GM12878 (cell line): Measurements from ENCODE around the gene SF3A1. TPM values are rescaled to one million over a fixed set of nuclear protein-coding genes. Genes with fewer than 3 reads are reported as not detected.

Source experiments
- ATAC-seq: fragments of 200-7000 bp; cut with Tn5 transposase; 3 replicates; pipeline ENCODE4 v1.9.1; 2020; ENCODE audit warnings: mild to moderate bottlenecking, moderate library complexity
- BruUV-seq: library from RNA; stranded (reverse); fragments of 400-500 nt; replicated peaks from 2 replicates; lab custom pipeline; 2021; lab: Mats Ljungman, UMichigan
- CTCF ChIA-PET: fragments of 300-600 bp; sonication (Branson Sonifier 250); formaldehyde crosslinking; extraction: SDS; loops from one replicate; lab custom pipeline; 2021; ENCODE audit warnings: inconsistent platforms; lab: Yijun Ruan, JAX
- POLR2A ChIA-PET: fragments of 350-600 bp; formaldehyde crosslinking; extraction: SDS; loops from one replicate; lab custom pipeline; 2021; ENCODE audit warnings: inconsistent platforms; lab: Charles Lee
- RAD21 ChIA-PET: fragments of 300-600 bp; sonication (Branson Sonifier 250); formaldehyde crosslinking; loops from one replicate; lab custom pipeline; 2023; ENCODE audit warnings: antibody characterized with exemption; ENCODE audit not compliant: unreplicated experiment; lab: Charles Lee
- SMC1A ChIA-PET: fragments of 300-600 bp; sonication (Branson Sonifier 250); formaldehyde crosslinking; loops from one replicate; lab custom pipeline; 2023; ENCODE audit not compliant: unreplicated experiment, uncharacterized antibody; lab: Charles Lee
- DNase-seq: peaks from one replicate; pipeline ENCODE4 v3.0.0-alpha.2; 2011; ENCODE audit warnings: low read depth, low spot score
- FAIRE-seq: peaks from 3 replicates; lab custom pipeline; 2011; peaks lifted over from hg19 to GRCh38; lab: Jason Lieb, UNC
- H2AFZ ChIP-seq: 2 replicates; pipeline ENCODE4 v1.6.0; 2011; ENCODE audit warnings: low read depth, low read length, control low read depth; ENCODE audit not compliant: control insufficient read depth
- H3K27ac ChIP-seq: 2 replicates; pipeline ENCODE4 v1.5.1; 2011; ENCODE audit warnings: control low read depth; ENCODE audit not compliant: control insufficient read depth, insufficient read depth
- H3K27me3 ChIP-seq, 2 experiments: replicated peaks in 1 of 2; 2 replicates each; pipeline versions ENCODE4 v1.6.0 to v1.6.1; 2011; ENCODE audit warnings: low read length in 1 of 2; ENCODE audit not compliant: control insufficient read depth in 2 of 2, insufficient read depth in 2 of 2
- H3K36me3 ChIP-seq, 2 experiments: 2 replicates each; pipeline ENCODE4 v1.5.1; 2011; ENCODE audit warnings: low read length in 1 of 2; ENCODE audit not compliant: control insufficient read depth in 2 of 2, insufficient read depth in 2 of 2
- H3K4me1 ChIP-seq: 2 replicates; pipeline ENCODE4 v1.6.1; 2011; ENCODE audit warnings: mild to moderate bottlenecking, low read length, moderate library complexity, mixed read lengths; ENCODE audit not compliant: control insufficient read depth, insufficient read depth
- H3K4me2 ChIP-seq: 2 replicates; pipeline ENCODE4 v1.6.0; 2011; ENCODE audit warnings: control low read depth; ENCODE audit not compliant: control insufficient read depth, insufficient read depth
- H3K4me3 ChIP-seq: fragments of 200-600 bp; sonication (generic); 2 replicates; pipeline ENCODE4 v1.5.1; 2016
- H3K79me2 ChIP-seq: 2 replicates; pipeline ENCODE4 v1.6.0; 2011; ENCODE audit warnings: low read length; ENCODE audit not compliant: control insufficient read depth, insufficient read depth
- H3K9ac ChIP-seq: 2 replicates; pipeline ENCODE4 v1.8.0; 2011; ENCODE audit warnings: low read length, control low read depth, mixed read lengths; ENCODE audit not compliant: control insufficient read depth, insufficient read depth
- H3K9me3 ChIP-seq: replicated peaks from 3 replicates; pipeline ENCODE4 v1.5.1; 2011; ENCODE audit warnings: mild to moderate bottlenecking, low read length; ENCODE audit not compliant: control insufficient read depth, insufficient read depth
- H4K20me1 ChIP-seq: 2 replicates; pipeline ENCODE4 v1.6.0; 2011; ENCODE audit not compliant: control insufficient read depth, insufficient read depth
- CHD1 ChIP-seq: IDR thresholded peaks from 2 replicates; pipeline ENCODE4 v1.6.1; 2012; ENCODE audit warnings: low read depth, low read length, improper control_type of control experiment
- RAD21 ChIP-seq: IDR thresholded peaks from 2 replicates; pipeline ENCODE4 v1.6.1; 2011; ENCODE audit warnings: mild to moderate bottlenecking, low read depth, low read length, moderate library complexity; ENCODE audit not compliant: insufficient read depth
- ZSCAN29 ChIP-seq: fragments of 450-650 bp; IDR thresholded peaks from 2 replicates; pipeline ENCODE4 v1.6.1; 2017; ENCODE audit warnings: mild to moderate bottlenecking, moderate library complexity
- WGBS: methylation state at CpG from one replicate; pipeline ENCODE4 v1.1.6; 2016; ENCODE audit warnings: low lambda C conversion rate; ENCODE audit not compliant: insufficient replicate concordance, insufficient coverage; ENCODE audit errors: missing lambda C conversion rate; 5-methylcytosine and 5-hydroxymethylcytosine counted together
- in situ Hi-C: fragments of 300-500 bp; cut with MboI; formaldehyde crosslinking; loops from 9 replicates; pipeline ENCODE4 v1.14.3; 2018; ENCODE audit warnings: mixed read lengths
- intact Hi-C: fragments of 100-400 bp; cut with micrococcal nuclease; formaldehyde crosslinking; loops from one replicate; pipeline ENCODE4 v1.14.2; 2022; ENCODE audit not compliant: unreplicated experiment
- polyA plus RNA-seq, 11 experiments: library from polyadenylated mRNA; depleted of rRNA in 4 of 11; unstranded in 6 of 11; stranded (reverse) in 5 of 11; fragments of >200 nt; fragmentation: Nextera tagmentation in 4 of 11; fragmentation: Illumina TruSeq in 1 of 11; extraction: Ambion mirVana in 4 of 11; extraction: Trizol in 1 of 11; gene quantifications; 1 replicate in 1 of 11; 2 replicates in 10 of 11; pipeline versions ENCODE4 v1.2.1 to v1.2.3, GENCODE V29; 2011 to 2016; ENCODE audit warnings: inconsistent platforms in 2 of 11, missing spikeins in 2 of 11, low read depth in 1 of 11
- total RNA-seq, 4 experiments: library from RNA; depleted of rRNA in 3 of 4; stranded (reverse); fragments of >200 nt in 3 of 4; fragmentation: Illumina TruSeq in 1 of 4; extraction: Trizol in 1 of 4; gene quantifications; 2 replicates each; pipeline versions ENCODE4 v1.2.1 to v1.2.3, GENCODE V29; 2013 to 2021
- TF ChIP-seq, protein P1 (sequence below), 3 experiments: IDR thresholded peaks in 2 of 3; conservative IDR thresholded peaks in 1 of 3; 2 replicates each; pipeline ENCODE4 v1.5.1; 2011; ENCODE audit warnings: low read depth in 3 of 3, low read length in 3 of 3, mild to moderate bottlenecking in 3 of 3, control low read depth in 2 of 3, moderate library complexity in 2 of 3, inconsistent platforms in 1 of 3, mixed read lengths in 1 of 3; ENCODE audit not compliant: control insufficient read depth in 2 of 3, insufficient read depth in 1 of 3; ENCODE audit errors: extremely low read depth in 1 of 3
- TF ChIP-seq, protein P2 (sequence below): fragments of 150-350 bp; IDR thresholded peaks from 2 replicates; pipeline ENCODE4 v1.6.1; 2014; ENCODE audit warnings: mild to moderate bottlenecking, low read depth, low read length
- TF ChIP-seq, protein P3 (sequence below): IDR thresholded peaks from 2 replicates; pipeline ENCODE4 v1.6.1; 2011; ENCODE audit warnings: borderline replicate concordance, low read depth, mild to moderate bottlenecking, moderate library complexity, mixed read lengths, low read length; ENCODE audit not compliant: insufficient read depth; ENCODE audit errors: extremely low read length
- TF ChIP-seq, protein P4 (sequence below): fragments of 450-650 bp; formaldehyde crosslinking; IDR thresholded peaks from 2 replicates; pipeline ENCODE4 v1.4.0; 2020; ENCODE audit warnings: mild to moderate bottlenecking, moderate library complexity
- TF ChIP-seq, protein P5 (sequence below): fragments of 450-650 bp; IDR thresholded peaks from 2 replicates; pipeline ENCODE4 v1.6.1; 2017; ENCODE audit warnings: mild to moderate bottlenecking

SF3A1 gene
- total and polyA plus RNA-seq, 10 of the 15 experiments (the other 5 are each of a cell fraction or from before 2014, with no cell fraction given) = 10.4 to 239 (median 46.0) TPM

DNA sequence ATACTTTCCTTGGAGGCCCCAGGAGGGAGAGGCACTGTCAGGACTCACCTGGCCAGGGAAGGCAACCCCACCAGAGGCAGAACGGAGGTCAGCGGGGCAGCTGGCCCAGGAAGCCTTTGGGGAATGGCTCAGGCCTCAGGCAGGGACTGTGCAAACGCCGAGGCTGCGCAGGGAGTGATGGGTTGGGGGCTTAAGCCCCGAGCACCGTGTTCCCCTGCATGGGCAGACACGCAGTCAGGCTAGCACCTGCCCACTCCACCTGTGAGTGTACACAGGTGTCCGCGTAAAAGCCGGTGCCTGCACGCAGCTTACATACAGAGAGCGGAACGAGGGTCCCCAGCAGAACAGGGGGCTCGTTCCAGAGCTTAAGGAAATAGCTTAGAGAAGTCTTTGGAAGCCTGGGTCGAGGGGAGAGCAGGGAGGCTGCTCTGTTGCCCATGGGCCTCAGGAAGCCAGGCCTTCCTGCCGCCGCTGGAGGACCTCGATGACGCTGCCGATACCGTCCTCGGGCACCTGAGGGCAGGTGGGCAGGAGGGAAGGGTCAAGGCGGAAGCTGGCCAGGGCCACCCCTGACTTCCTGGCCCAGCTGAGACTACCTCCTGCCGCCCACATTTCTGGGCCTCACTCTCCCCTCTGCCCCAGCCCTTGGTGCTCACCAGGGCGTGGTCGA lies 71.4 kb downstream of the SF3A1 start (continued):
- TF ChIP-seq, protein P1, sequence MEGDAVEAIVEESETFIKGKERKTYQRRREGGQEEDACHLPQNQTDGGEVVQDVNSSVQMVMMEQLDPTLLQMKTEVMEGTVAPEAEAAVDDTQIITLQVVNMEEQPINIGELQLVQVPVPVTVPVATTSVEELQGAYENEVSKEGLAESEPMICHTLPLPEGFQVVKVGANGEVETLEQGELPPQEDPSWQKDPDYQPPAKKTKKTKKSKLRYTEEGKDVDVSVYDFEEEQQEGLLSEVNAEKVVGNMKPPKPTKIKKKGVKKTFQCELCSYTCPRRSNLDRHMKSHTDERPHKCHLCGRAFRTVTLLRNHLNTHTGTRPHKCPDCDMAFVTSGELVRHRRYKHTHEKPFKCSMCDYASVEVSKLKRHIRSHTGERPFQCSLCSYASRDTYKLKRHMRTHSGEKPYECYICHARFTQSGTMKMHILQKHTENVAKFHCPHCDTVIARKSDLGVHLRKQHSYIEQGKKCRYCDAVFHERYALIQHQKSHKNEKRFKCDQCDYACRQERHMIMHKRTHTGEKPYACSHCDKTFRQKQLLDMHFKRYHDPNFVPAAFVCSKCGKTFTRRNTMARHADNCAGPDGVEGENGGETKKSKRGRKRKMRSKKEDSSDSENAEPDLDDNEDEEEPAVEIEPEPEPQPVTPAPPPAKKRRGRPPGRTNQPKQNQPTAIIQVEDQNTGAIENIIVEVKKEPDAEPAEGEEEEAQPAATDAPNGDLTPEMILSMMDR (IDR thresholded peaks at IDR 0.05 in 2 of 3, conservative IDR thresholded peaks at IDR 0.05 in 1 of 3; ENCODE audit: control insufficient read depth in 2 of 3, extremely low read depth in 1 of 3, insufficient read depth in 1 of 3, low read depth in 3 of 3, low read length in 3 of 3) = no peak
- TF ChIP-seq, protein P2, sequence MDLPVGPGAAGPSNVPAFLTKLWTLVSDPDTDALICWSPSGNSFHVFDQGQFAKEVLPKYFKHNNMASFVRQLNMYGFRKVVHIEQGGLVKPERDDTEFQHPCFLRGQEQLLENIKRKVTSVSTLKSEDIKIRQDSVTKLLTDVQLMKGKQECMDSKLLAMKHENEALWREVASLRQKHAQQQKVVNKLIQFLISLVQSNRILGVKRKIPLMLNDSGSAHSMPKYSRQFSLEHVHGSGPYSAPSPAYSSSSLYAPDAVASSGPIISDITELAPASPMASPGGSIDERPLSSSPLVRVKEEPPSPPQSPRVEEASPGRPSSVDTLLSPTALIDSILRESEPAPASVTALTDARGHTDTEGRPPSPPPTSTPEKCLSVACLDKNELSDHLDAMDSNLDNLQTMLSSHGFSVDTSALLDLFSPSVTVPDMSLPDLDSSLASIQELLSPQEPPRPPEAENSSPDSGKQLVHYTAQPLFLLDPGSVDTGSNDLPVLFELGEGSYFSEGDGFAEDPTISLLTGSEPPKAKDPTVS = no peak
- TF ChIP-seq, protein P3, sequence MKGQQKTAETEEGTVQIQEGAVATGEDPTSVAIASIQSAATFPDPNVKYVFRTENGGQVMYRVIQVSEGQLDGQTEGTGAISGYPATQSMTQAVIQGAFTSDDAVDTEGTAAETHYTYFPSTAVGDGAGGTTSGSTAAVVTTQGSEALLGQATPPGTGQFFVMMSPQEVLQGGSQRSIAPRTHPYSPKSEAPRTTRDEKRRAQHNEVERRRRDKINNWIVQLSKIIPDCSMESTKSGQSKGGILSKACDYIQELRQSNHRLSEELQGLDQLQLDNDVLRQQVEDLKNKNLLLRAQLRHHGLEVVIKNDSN = no peak

DNA sequence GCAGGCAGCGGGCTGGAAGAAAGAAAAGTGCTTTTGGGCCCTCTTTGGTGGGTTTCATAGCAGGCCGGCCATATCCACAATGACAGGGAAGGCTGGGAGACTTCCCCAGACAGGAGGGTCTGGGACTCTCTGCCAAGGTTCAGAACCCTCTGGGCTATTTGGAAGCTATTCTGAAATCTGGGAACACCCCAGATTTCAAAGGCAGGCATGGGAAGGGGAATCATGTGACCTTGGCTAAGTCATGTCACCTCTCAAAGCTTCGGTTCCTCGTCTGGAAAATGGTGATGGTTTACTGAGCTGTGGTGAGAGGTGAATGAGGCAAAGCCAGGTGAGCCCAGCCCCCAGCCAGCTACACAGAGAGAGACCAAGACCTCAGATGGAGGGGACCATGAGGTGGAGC lies 72.0 kb downstream of the SF3A1 start:
- ATAC-seq (no peak), FAIRE-seq (no peak), DNase-seq (no peak)
- intact Hi-C loops = loop anchor here (10.0 kb wide), 1 partner anchor 200 kb away; no protein-coding TSS in a partner anchor
- Histone ChIP-seq H3K36me3 (no peaks in the 10 kb centered on the region), H3K4me1 (peaks cover 10% of the 10 kb centered on the region; the same call in 1 of the 2 replicates), H4K20me1 (no peaks in the 10 kb centered on the region), H3K27ac (no peak overlapping the region), H3K9ac (no peak overlapping the region), H3K27me3 (no peaks in the 10 kb centered on the region; a peak in 1 of 4 replicates), H3K79me2 (no peaks in the 10 kb centered on the region), H3K4me3 (no peak overlapping the region), H3K9me3 (no peaks in the 10 kb centered on the region), H2AFZ (no peak overlapping the region), H3K4me2 (no peak overlapping the region)
- ChIA-PET CTCF (interaction anchor here (0.7 to 10.5 kb wide), 7 partner anchors 17 to 279 kb away, joined by 3 to 436 read pairs (median 21); partner anchors contain the start of genes OSM and RNF215), RAD21 (interaction anchor here (0.7 to 0.9 kb wide), 3 partner anchors 22 to 176 kb away, joined by 3 read pairs; no protein-coding TSS in a partner anchor), POLR2A (no interaction called here), SMC1A (interaction anchor here (0.7 to 4.7 kb wide), 2 partner anchors 103 to 178 kb away, joined by 3 to 41 read pairs; partner anchors contain the start of gene RNF215)
- no TSS peak for BruUV-seq
- WGBS = 74% methylated on average over 4 of the region's 4 CpGs
- in situ Hi-C loops = loop anchor here (5.0 kb wide), 1 partner anchor 103 kb away; the partner anchor contains the start of gene RNF215
- TF ChIP-seq, protein P4, sequence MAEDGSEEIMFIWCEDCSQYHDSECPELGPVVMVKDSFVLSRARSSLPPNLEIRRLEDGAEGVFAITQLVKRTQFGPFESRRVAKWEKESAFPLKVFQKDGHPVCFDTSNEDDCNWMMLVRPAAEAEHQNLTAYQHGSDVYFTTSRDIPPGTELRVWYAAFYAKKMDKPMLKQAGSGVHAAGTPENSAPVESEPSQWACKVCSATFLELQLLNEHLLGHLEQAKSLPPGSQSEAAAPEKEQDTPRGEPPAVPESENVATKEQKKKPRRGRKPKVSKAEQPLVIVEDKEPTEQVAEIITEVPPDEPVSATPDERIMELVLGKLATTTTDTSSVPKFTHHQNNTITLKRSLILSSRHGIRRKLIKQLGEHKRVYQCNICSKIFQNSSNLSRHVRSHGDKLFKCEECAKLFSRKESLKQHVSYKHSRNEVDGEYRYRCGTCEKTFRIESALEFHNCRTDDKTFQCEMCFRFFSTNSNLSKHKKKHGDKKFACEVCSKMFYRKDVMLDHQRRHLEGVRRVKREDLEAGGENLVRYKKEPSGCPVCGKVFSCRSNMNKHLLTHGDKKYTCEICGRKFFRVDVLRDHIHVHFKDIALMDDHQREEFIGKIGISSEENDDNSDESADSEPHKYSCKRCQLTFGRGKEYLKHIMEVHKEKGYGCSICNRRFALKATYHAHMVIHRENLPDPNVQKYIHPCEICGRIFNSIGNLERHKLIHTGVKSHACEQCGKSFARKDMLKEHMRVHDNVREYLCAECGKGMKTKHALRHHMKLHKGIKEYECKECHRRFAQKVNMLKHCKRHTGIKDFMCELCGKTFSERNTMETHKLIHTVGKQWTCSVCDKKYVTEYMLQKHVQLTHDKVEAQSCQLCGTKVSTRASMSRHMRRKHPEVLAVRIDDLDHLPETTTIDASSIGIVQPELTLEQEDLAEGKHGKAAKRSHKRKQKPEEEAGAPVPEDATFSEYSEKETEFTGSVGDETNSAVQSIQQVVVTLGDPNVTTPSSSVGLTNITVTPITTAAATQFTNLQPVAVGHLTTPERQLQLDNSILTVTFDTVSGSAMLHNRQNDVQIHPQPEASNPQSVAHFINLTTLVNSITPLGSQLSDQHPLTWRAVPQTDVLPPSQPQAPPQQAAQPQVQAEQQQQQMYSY (CRISPR knock-in tag) = no peak
- TF ChIP-seq, protein P5, sequence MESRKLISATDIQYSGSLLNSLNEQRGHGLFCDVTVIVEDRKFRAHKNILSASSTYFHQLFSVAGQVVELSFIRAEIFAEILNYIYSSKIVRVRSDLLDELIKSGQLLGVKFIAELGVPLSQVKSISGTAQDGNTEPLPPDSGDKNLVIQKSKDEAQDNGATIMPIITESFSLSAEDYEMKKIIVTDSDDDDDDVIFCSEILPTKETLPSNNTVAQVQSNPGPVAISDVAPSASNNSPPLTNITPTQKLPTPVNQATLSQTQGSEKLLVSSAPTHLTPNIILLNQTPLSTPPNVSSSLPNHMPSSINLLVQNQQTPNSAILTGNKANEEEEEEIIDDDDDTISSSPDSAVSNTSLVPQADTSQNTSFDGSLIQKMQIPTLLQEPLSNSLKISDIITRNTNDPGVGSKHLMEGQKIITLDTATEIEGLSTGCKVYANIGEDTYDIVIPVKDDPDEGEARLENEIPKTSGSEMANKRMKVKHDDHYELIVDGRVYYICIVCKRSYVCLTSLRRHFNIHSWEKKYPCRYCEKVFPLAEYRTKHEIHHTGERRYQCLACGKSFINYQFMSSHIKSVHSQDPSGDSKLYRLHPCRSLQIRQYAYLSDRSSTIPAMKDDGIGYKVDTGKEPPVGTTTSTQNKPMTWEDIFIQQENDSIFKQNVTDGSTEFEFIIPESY = no peak
- no peak for TF ChIP-seq RAD21
- no peak for TF ChIP-seq ZSCAN29
- TF ChIP-seq CHD1 = no peak
